ENCODE measurements around the gene TOX3.

GRCh38 chr16:52494145-52494544 is 52.8 kb downstream of the TOX3 start:
- TF ChIP-seq CTCF (IDR thresholded peaks at IDR 0.05) (no peak), POLR2A (IDR thresholded peaks at IDR 0.05) (no peak), POLR2AphosphoS5 (IDR thresholded peaks at IDR 0.05) (no peak)
